Fibroblast of skin of left quadriceps (primary cell): ENCODE results near the gene KCNG3.
A peak's percentile ranks its signal among the peaks of the same experiment; 100 is the strongest.

Experiments
- DNase-seq, 2 experiments: peaks; one replicate each; pipeline ENCODE4 v3.0.0-alpha.2; 2013; ENCODE audit warnings: low read depth in 2 of 2

KCNG3 gene

DNA sequence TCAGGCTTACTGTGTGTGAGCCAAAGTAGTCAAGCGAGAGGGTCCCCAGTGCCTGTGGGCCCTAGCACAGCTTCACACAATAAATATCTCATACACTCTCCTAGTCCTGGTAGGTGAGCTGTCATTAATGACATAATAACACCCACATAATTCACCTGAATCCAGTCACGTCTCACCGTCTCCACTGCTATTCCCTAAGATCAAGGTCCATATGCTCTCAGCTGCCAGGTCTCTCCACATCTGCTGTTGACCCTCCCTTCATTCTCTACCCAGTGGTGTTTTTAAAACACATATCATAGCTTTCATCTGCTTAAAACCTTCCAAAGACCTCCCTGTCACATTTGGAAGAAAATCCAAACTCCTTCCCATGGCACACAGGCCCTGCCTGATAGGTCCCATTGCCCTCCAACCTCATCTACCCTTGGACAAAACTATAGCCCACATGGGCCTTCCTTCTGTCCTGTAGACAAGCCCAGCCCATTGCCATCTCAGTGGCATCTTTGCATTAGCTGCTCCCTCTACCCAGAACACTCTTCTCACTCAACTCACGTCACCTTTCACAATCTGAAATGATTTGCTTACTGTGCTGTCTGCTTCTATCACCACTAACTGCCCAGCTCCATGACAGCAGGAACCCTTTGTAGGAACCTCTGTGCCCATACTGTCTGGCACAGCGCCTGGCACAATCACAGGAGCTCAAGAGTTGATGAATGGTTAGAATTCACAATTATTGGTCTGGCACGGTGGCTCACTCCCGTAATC lies 7.5 kb downstream of the KCNG3 start:
- DNase-seq = no peak

- DNase-seq = no peak
Measured at GRCh38 chr2:42480402-42480801, 13.4 kb downstream of the KCNG3 start.

DNA sequence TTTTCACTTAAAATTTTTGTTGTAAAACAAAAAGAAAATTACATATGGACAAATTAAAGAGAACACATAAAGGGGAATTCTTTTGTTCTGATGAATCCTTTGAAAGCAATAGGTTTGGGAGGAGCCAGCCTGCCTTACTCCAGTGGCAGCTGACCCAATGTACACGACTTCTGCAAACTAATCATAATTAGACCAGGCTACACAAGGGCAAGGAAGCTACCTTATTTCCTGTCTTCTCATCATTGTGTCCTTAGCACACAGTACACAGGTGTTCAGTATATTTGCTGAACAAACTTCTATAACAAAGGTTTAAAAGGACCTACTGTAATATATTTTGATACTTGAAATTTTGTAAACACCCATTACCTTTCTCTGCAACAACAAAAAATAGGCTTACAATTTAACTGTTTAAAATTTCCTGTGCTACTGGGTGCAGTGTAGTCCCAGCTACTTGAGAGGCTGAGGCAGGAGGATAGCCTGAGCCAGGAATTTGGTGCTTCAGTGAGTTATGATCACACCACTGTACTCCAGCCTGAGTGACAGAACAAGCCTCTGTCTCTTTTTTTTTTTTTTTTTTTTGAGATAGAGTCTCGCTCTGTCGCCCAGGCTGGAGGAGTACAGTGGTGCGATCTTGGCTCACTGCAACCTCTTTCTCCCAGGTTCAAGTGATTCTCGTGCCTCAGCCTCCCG lies 18.9 kb downstream of the KCNG3 start:
- DNase-seq = no peak

- DNase-seq = no peak
Measured at GRCh38 chr2:42470706-42471105, 23.1 kb downstream of the KCNG3 start.

- no peak for DNase-seq
Measured at GRCh38 chr2:42464631-42465030, 29.2 kb downstream of the KCNG3 start.

- DNase-seq = no peak
Measured at GRCh38 chr2:42463570-42463969, 30.2 kb downstream of the KCNG3 start.

DNA sequence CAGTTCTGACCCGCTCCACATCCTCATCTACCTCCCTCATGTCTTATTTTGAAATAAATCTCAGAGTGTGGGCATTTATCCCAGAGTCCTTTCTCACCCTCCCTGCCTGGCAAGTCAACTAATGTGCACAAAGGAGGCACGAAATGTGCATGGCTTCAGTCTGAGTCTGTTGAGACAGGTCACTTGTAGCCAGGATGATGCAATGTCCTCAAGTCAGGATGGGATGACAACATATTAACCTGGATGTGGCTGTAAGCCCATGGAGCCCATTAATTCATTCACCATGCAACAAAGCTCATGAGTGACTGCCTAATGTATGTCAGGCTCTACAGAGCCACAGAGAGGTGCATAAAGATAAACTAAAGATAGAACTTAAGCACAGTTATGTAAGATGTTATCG lies 34.5 kb downstream of the KCNG3 start:
- no peak for DNase-seq

DNA sequence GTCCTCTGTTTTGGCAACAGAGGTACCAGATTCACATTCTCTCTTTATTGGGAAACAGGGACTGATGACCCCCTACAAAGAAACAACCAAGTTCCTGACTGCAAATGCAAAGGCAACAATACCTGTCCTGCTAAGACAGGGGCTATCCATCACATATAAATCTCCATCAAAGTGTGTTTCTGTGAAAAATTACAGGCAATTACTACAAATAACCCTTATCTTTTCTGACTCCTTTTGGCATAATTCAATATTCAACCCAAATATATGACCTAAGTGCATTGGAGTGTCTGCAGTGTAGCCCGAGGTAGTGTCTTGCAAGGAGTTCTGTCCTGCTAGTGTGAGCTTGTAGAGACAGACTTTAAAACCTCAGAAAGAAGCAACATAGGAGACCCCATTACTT lies 35.4 kb downstream of the KCNG3 start:
- no peak for DNase-seq

DNA sequence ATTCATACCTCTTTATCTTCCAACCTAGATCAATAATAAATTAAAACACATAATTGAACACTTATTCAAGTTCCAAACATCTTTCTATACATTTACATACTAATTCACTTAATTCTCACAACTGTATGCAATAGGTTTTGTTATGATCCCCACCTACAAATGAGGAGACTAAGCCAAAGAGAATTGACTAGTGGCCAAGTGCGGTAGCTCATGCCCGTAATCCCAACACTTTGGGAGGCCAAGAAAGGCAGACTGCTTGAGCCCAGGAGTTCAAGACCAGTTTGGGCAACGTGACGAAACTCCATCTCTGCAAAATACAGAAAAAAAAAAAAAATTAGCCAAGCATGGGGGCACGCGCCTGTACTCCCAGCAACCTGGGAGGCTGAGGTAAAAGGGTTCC lies 36.8 kb downstream of the KCNG3 start:
- DNase-seq = no peak

DNA sequence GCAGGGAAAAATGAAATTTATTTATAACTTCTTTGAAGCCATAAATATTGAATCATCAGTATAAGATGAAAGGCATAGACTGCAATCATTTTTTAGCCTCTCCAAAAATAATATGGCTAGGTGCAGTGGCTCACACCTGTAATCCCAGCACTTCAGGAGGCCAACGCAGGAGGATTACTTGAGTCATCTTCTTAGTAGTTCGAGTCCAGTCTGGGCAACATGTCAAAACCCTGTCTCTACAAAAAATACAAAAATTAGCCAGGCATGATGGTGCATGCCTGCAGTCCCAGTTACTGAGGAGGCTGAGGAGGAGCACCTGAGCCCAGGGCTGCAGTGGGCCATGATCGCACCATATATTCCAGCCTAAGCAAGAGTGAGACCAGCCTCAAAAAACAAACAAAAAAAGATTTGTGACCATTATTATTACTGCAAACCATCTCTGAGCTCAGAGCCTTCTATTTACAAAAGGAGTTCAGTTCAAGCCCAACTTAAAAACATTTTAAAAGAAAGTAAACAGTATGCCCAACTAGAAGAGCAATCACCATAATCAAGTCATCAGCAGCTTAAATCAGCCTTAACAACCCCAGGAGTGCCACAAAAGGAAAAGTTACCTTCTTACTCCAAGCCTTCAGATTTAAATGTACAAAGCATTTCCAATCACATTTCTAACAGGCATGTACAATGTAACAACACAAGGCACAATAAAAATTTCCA lies 37.5 kb downstream of the KCNG3 start:
- DNase-seq = no peak

- DNase-seq = no peak
Measured at GRCh38 chr2:42452545-42452944, 41.2 kb downstream of the KCNG3 start.

GRCh38 chr2:42450136-42450535 lies 43.6 kb downstream of the KCNG3 start:
- peak; percentile 1 for DNase-seq

- DNase-seq = no peak
Measured at GRCh38 chr2:42449163-42450087, 44.4 kb downstream of the KCNG3 start.

DNA sequence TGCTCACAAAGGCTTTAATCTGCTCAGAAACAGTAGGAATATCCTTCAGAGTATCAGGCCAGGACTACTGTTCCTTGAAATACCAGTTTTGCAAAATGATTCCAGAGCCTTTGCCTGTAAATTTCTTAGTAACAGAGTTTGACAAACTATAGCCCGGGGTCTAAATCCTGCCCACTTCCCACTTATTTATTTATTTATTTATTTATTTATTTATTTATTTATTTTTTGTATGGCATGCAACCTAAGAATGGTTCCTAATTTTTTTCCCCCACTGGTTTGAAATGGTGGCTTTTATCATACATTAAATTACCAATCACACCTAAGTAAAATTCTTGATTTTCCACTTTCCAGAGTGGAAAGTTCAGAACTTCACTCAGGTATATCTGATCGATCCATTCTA lies 45.6 kb downstream of the KCNG3 start:
- DNase-seq = no peak

- DNase-seq = no peak
Measured at GRCh38 chr2:42446503-42447271, 47.1 kb downstream of the KCNG3 start.

GRCh38 chr2:42443718-42444399 lies 49.9 kb downstream of the KCNG3 start:
- DNase-seq = no peak

DNA sequence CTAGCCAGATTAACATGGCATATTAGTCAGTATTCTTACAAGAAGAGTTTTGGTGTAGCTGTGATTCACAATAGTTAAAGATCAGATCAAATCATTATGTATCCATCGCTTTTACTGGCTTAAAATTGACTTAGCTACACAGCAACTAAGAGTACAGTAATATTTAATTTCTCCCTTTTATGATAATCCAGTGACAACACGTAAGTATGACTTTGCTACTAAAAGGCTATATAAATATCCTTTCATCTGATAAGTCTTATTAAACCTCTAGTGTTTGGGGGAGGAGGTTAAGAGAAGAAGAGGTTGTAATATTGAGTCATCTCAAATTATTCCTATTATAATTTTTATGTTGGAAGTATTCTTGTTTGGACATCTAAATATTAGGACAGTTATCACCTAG lies 51.0 kb downstream of the KCNG3 start:
- DNase-seq = no peak

DNA sequence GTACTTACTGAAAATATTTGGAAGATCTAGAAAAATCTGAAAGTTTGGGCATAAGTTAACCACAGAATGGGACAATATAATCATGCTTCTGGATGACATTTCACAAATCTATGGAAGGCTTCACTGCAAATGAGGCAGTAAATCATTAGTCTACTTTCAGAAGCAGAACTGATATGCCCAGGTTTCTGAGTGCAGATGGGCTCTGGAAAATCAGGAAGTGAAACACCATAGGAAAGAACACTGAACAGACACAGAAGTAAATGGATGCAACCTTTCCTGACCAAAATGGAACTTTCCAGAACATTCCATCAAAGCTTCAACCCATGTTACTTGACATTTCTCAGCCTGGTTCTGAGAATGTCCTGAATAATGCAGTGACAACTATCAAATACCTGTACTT lies 55.1 kb downstream of the KCNG3 start:
- no peak for DNase-seq

DNA sequence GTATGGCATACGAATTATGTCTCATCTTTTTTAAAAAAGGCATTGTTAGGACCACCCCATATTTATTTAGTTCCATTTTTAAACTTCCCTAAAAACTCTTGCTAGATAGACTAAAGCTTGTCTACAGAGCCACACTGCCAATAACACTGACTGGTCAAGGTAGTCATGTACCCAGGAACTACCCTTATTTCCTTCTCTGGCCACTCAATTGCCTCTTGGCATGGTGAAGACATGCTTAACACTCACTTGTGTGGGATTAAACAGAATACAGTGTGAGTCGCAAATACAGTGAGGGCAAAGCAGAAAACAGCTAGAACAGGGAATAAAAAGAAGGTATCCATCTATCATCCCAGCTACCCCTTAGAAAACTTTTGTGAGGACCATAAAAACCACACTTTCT lies 57.4 kb downstream of the KCNG3 start:
- DNase-seq = no peak

GRCh38 chr2:42435628-42436027 lies 58.2 kb downstream of the KCNG3 start:
- DNase-seq = no peak
